HG03280 (cell line): ENCODE results near the gene ATP6V0E2.
"Not testable (repeated sequence)": the region's sequence is repeated elsewhere in the genome, so short reads cannot be mapped to it uniquely, and the experiment has no call there.

Source experiments
- ATAC-seq: cut with Tn5 transposase; IDR thresholded peaks from one replicate; pipeline ENCODE4 v1.9.1; 2021; ENCODE audit warnings: mild to moderate bottlenecking, moderate library complexity; ENCODE audit not compliant: unreplicated experiment

Gene ATP6V0E2

GRCh38 chr7:149910219-149910618, 36.5 kb downstream of the ATP6V0E2 start:
- ATAC-seq = not testable (repeated sequence)

GRCh38 chr7:149912126-149912525, 38.4 kb downstream of the ATP6V0E2 start:
- not testable (repeated sequence) for ATAC-seq

- ATAC-seq = not testable (repeated sequence)
Observed at GRCh38 chr7:149926414-149926813, 52.6 kb downstream of the ATP6V0E2 start.
